OCI-LY1 (cell line): ENCODE data around the gene ZNF710.

Experiments used
- CTCF ChIP-seq: fragments of 200-600 bp; sonication (generic), shearing (Covaris generic); IDR thresholded peaks from 2 replicates; pipeline ENCODE4 v1.5.1; 2017; ENCODE audit warnings: mild to moderate bottlenecking, antibody characterized with exemption, low read length, moderate library complexity, mixed read lengths
- EZH2 ChIP-seq: fragments of 200-600 bp; sonication (generic), shearing (Covaris generic); IDR thresholded peaks from 2 replicates; pipeline ENCODE4 v1.8.0; 2017; ENCODE audit warnings: borderline replicate concordance, mixed run types, mild to moderate bottlenecking, antibody characterized with exemption, low read length, moderate library complexity, mixed read lengths

DNA sequence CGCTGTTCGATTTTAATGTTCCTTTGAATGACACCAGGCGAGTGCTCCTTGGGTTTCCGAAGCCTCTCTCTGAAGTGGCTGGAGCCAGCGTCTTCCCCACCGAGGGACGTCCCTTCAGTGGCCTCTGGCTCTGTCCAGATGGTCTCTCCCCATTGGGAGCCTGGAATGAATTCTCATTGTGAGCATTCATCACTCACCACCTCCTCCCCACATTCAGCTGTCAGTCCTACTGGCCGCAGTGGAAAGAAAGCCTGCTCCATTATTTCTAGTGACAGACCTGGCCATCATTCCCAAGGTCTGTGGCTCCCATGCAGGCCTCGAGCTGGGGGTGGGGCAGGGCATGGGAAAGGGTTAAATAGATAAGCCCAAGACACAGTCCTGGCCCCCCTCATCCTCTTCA lies 35.2 kb downstream of the ZNF710 start:
- TF ChIP-seq CTCF (no peak), EZH2 (no peak)
